Activated naive CD8-positive, alpha-beta T cell (primary cell): Measurements from ENCODE around the gene ITIH5.

ENCODE experiments used
- H3K27ac Mint-ChIP-seq: one replicate; pipeline ENCODE4 v1.8.0; 2021; ENCODE audit warnings: mixed read lengths
- H3K27me3 Mint-ChIP-seq: one replicate; pipeline ENCODE4 v1.8.0; 2021; ENCODE audit warnings: mixed read lengths
- H3K36me3 Mint-ChIP-seq: one replicate; pipeline ENCODE4 v1.8.0; 2021; ENCODE audit warnings: mixed read lengths
- H3K4me1 Mint-ChIP-seq: one replicate; pipeline ENCODE4 v1.8.0; 2021; ENCODE audit warnings: low read depth, mixed read lengths
- H3K4me3 Mint-ChIP-seq: one replicate; pipeline ENCODE4 v1.8.0; 2021; ENCODE audit warnings: mild to moderate bottlenecking, mixed read lengths
- H3K9me3 Mint-ChIP-seq: one replicate; pipeline ENCODE4 v1.8.0; 2021; ENCODE audit warnings: low read depth, mixed read lengths

ITIH5 gene

DNA sequence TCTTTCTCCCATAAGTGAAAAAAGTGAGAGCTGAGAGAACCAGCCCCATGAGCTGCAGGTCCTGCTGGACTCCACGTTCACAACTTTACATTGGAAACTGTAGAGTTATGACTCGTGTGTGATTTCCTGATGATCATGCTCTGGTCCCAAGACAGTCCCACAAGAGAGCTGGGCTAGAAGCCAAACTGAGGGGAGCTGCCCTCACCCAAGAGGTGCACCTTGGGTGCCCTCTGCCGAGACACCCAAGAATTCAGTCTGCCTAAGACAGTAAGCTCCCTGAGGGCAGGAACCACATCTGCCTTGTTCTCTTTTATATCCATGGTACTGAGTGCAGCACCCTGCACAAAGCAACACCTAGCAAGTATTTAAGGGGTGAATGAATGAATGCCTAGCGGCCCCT, 143.1 kb downstream of the ITIH5 start:
- peaks cover 14% of the 10 kb centered on the region for H3K4me1 Mint-ChIP-seq
- H3K27ac Mint-ChIP-seq: no peak overlapping the region
- no peaks in the 10 kb centered on the region for H3K9me3 Mint-ChIP-seq
- H3K4me3 Mint-ChIP-seq: no peak overlapping the region
- H3K27me3 Mint-ChIP-seq: no peaks in the 10 kb centered on the region
- no peaks in the 10 kb centered on the region for H3K36me3 Mint-ChIP-seq

DNA sequence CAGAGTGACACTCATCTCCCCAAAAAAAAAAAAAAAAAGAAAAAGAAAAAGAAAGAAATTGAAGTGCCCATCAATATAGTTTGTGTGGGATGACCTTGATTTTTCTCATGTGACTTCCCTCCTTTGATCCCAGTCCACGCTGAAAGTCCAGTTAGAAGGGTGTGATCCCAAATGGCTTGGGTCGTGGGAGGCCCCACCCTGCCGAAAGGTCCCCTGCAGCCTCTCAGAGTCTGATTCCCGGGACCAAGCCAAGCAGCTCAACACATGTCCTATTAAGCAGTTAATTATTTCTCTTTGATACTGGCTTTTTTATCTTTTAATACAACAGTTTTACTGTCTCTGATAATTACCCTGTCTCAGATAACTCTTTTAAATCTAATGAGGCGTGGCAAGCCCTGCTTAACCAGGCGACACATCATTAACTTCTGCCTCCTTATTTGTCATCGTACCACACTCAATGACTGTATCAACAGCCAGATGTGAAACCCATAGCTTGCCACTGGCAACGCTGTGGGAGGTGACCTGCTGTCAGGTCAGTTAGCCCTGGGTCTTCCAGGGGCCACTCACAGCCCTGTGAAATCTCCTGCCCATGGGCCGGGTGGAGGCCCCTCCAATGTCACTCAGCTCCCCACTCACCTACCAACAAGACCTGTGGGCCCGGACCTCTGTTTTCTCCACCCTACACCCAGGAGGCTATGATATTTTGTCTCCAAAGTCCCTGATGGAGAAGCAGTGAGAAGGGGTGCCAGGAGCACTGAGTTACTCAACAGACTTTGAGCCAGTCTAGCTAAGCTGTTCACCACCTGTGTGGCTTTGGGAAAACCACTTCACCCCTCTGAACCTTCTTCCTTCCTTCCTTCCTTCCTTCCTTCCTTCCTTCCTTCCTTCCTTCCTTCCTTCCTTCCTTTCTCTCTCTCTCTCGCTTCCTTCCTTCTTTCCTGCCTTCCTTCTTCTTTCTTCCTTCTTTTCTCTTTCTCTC, 146.0 kb downstream of the ITIH5 start:
- no peak overlapping the region for H3K4me3 Mint-ChIP-seq
- no peaks in the 10 kb centered on the region for H3K9me3 Mint-ChIP-seq
- H3K4me1 Mint-ChIP-seq: peaks cover 18% of the 10 kb centered on the region
- H3K36me3 Mint-ChIP-seq: no peaks in the 10 kb centered on the region
- no peaks in the 10 kb centered on the region for H3K27me3 Mint-ChIP-seq
- H3K27ac Mint-ChIP-seq: no peak overlapping the region

DNA sequence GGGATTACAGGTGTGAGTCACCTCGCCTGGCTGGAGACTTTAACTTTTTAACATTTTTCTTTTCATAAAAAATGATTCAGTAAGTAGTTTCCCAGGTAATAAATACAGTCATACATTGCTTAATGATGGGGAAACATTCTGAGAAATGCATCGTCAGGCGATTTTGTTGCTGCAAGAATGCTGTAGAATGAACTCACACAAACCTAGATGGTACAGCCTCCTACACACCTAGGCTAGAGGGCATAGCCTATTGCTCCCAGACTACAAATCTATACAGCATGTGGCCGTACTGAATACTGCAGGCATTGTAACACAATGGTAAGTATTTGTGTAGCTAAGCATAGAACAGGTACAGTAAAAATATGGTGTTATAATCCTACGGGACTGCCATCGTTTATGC, 147.4 kb downstream of the ITIH5 start:
- Mint-ChIP-seq H3K4me3 (no peak overlapping the region), H3K36me3 (no peaks in the 10 kb centered on the region), H3K27me3 (no peaks in the 10 kb centered on the region), H3K27ac (no peak overlapping the region), H3K4me1 (peaks cover 16% of the 10 kb centered on the region), H3K9me3 (no peaks in the 10 kb centered on the region)

DNA sequence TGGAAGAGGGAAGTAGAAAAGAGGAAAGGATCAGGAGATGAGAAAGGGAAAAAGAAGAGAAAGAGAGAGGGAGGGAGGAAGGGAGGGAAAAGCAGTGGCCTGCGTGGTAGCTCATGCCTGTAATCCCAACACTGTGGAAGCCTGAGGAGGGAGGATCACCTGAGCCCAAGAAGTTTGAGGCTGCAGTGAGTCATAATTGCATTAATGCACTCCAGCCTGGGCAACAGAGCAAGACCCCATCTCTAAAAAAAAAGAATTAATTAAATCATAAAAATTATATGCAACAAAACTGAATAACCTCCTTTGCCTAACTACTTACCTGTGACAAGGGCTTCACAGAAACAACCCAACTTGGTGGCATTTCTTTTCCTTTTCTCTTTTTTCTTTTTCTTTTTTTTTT, 148.1 kb downstream of the ITIH5 start:
- Mint-ChIP-seq H3K27ac (no peak overlapping the region), H3K9me3 (no peaks in the 10 kb centered on the region), H3K4me1 (peaks cover 21% of the 10 kb centered on the region), H3K27me3 (no peaks in the 10 kb centered on the region), H3K36me3 (no peaks in the 10 kb centered on the region), H3K4me3 (no peak overlapping the region)

DNA sequence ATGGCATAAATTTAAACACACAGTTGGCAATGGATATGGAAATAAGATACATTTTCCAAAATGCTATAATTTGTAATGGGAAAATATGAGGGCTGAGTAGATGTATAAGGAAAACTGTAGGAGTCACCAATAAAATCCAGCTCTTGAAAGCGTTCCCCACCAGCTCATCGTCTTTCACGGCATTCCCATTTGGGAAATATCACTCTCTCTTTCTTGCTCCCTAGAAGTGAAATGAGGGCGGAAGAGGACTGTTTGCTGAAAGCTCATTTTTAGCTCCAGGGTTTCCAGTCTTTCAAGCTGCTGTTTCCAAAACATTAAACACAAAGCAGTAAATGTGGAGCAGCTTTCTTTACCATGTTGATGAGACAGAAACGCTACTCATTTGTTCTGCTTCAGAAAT, 151.3 kb downstream of the ITIH5 start:
- no peak overlapping the region for H3K27ac Mint-ChIP-seq
- no peak overlapping the region for H3K4me3 Mint-ChIP-seq
- peaks cover 4% of the 10 kb centered on the region for H3K9me3 Mint-ChIP-seq
- no peaks in the 10 kb centered on the region for H3K27me3 Mint-ChIP-seq
- H3K36me3 Mint-ChIP-seq: no peaks in the 10 kb centered on the region
- peaks cover 33% of the 10 kb centered on the region for H3K4me1 Mint-ChIP-seq

DNA sequence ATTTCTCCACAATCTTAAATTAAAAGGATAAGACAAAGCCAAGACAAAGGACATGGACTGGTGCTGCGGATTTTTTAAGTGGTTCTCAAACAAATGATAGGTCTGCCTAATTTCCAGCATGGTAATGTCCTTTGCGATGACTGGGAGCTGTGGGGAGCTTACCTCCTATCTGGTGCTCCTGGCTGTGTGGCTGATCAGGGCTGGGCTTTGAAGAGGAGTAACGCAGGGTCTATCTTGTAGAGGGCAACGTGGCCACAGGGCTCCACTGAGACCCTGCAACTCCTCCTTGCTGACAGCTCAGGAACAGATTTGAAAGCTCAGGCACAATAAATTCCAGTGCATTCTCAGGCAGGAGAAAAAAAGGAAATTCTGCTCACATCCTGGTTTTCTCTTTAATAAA, 152.8 kb downstream of the ITIH5 start:
- H3K36me3 Mint-ChIP-seq: peaks cover under 1% of the 10 kb centered on the region
- peaks cover 4% of the 10 kb centered on the region for H3K9me3 Mint-ChIP-seq
- H3K27me3 Mint-ChIP-seq: no peaks in the 10 kb centered on the region
- H3K4me3 Mint-ChIP-seq: no peak overlapping the region
- H3K4me1 Mint-ChIP-seq: peaks cover 34% of the 10 kb centered on the region
- no peak overlapping the region for H3K27ac Mint-ChIP-seq

DNA sequence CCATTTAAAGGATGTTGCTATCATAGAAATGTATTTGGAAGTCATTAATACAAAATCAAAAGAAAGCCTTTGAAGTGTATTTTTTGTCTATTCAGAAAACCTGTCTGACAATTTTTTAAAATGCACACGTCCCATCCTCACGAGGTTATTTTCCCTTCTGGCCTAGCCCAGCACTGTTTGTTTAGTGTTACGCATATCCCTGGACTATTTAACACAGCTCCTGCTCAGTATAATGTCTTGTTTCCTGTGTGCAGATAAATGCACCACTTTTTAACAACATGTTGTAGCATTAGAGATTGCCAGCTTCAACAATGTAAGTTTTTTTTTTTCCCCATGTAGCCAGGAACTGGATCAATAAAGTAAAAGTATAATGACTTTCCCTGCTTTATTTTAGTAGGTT, 153.3 kb downstream of the ITIH5 start:
- Mint-ChIP-seq H3K36me3 (peaks cover 5% of the 10 kb centered on the region), H3K4me1 (peaks cover 37% of the 10 kb centered on the region), H3K9me3 (peaks cover 4% of the 10 kb centered on the region), H3K4me3 (no peak overlapping the region), H3K27me3 (no peaks in the 10 kb centered on the region), H3K27ac (peak overlapping the region; percentile 37)

DNA sequence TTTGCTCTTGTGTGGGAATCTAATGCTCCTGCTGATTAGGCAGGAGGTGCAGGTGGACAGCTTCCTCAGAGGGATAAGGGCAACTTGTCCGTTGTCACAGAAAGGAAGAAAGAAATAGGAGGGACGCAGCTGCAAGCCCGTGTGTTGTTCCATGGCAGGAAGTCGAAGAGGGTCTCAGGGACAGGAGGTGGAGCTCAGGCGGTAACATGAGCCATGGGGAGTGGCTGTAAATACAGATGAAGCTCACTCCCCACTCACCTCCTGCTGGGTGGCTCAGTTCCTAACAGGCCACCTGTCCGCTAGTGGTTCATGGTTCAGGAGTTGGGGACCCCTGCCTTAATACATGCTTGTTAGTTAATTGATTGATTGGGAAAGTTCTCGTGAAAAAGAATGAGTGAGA, 154.3 kb downstream of the ITIH5 start:
- Mint-ChIP-seq H3K27ac (no peak overlapping the region), H3K27me3 (no peaks in the 10 kb centered on the region), H3K4me1 (peaks cover 40% of the 10 kb centered on the region), H3K36me3 (peaks cover 5% of the 10 kb centered on the region), H3K9me3 (peaks cover 4% of the 10 kb centered on the region), H3K4me3 (peak overlapping the region; percentile 15)

DNA sequence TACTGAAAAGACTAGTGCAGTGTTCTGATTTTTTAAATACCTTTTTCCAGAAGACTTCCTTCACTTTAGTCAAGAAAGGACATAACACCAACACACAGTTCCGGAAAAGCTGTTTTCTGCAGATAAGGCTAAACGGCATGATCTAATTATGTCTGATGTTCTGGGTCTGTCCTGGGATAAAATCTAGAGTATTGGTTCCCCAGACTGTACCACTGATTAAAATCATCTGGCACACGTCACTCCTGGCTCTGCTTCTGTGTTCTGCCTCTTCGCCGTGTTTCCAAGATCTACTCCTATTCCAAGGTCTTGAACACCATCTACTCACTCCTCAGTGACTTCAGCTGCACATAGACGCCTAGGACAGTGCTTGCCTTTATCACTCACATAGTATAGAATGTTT, 155.2 kb downstream of the ITIH5 start:
- H3K4me3 Mint-ChIP-seq: no peak overlapping the region
- peaks cover 5% of the 10 kb centered on the region for H3K36me3 Mint-ChIP-seq
- peak overlapping the region; percentile 2 for H3K27ac Mint-ChIP-seq
- no peaks in the 10 kb centered on the region for H3K27me3 Mint-ChIP-seq
- H3K9me3 Mint-ChIP-seq: peaks cover 4% of the 10 kb centered on the region
- peaks cover 46% of the 10 kb centered on the region for H3K4me1 Mint-ChIP-seq
